Heart right ventricle (tissue), 16 donors: Measurements from ENCODE around the gene COL25A1. TPM values are rescaled to one million over a fixed set of nuclear protein-coding genes. Genes with fewer than 3 reads are reported as not detected.

Experiments
- ATAC-seq, 8 donors: fragments of 200-7000 bp; cut with Tn5 transposase; one replicate each; pipeline ENCODE4 v1.9.1; 2020; ENCODE audit warnings: mild to moderate bottlenecking in 8 of 8, moderate library complexity in 8 of 8, moderate number of reproducible peaks in 1 of 8
- DNase-seq, 2 donors: peaks; one replicate each; pipeline ENCODE4 v3.0.0-alpha.2; 2020
- H3K27ac ChIP-seq, 10 donors: fragments of 200-600 bp; sonication (generic) in 2 of 10; one replicate each; pipeline versions ENCODE4 v1.5.0 to v1.8.0; 2020 to 2022; ENCODE audit warnings: mild to moderate bottlenecking in 3 of 10
- H3K27me3 ChIP-seq, 7 donors: fragments of 200-600 bp; one replicate each; pipeline ENCODE4 v1.8.0; 2021 to 2022; ENCODE audit warnings: mild to moderate bottlenecking in 2 of 7
- H3K36me3 ChIP-seq, 9 donors: fragments of 200-600 bp; sonication (generic) in 1 of 9; one replicate each; pipeline versions ENCODE4 v1.5.0 to v1.8.0; 2020 to 2022; ENCODE audit warnings: mild to moderate bottlenecking in 2 of 9
- H3K4me1 ChIP-seq, 9 donors: fragments of 200-600 bp; sonication (generic) in 1 of 9; one replicate each; pipeline versions ENCODE4 v1.5.0 to v1.8.0; 2020 to 2022; ENCODE audit warnings: mild to moderate bottlenecking in 4 of 9
- H3K4me3 ChIP-seq, 10 donors: fragments of 200-600 bp; sonication (generic) in 2 of 10; one replicate each; pipeline versions ENCODE4 v1.5.0 to v1.8.0; 2020 to 2022; ENCODE audit warnings: mild to moderate bottlenecking in 7 of 10, moderate library complexity in 2 of 10
- H3K9me3 ChIP-seq, 11 donors: fragments of 200-600 bp in 10 of 11; sonication (generic) in 2 of 11; one replicate each; pipeline versions ENCODE4 v1.5.0 to v1.8.0; 2013 to 2022; ENCODE audit warnings: mild to moderate bottlenecking in 2 of 11, control low read depth in 1 of 11, moderate library complexity in 1 of 11
- WGBS, 2 donors: extraction: QIAGEN DNeasy Blood & Tissue Kit; methylation state at CpG; one replicate each; pipeline ENCODE4 v1.1.7; 2013; ENCODE audit warnings: inconsistent platforms in 1 of 2; 5-methylcytosine and 5-hydroxymethylcytosine counted together
- intact Hi-C, 10 donors: fragments of 100-400 bp; cut with DNase I; formaldehyde crosslinking; loops; one replicate each; pipeline versions ENCODE4 v1.11.1 to v1.14.2; 2022
- polyA plus RNA-seq, 2 donors: library from polyadenylated mRNA; stranded (reverse); fragments of 200-250 nt; gene quantifications; one replicate each; pipeline ENCODE4 v1.2.3, GENCODE V29; 2013
- total RNA-seq, 10 donors: library from RNA; stranded (reverse); fragmentation: NEBNext Ultra II Directional in 3 of 10; extraction: Animal tissue kit (Norgen Biotek cat#: 25700) in 3 of 10; gene quantifications; one replicate each; pipeline versions ENCODE4 v1.2.1 to v1.2.4, GENCODE V29; 2021 to 2023
- TF ChIP-seq, protein P1 (sequence below), 9 donors: fragments of 200-600 bp; sonication (generic) in 2 of 9; IDR thresholded peaks; one replicate each; pipeline versions ENCODE4 v1.5.0 to v1.8.0; 2021 to 2022; ENCODE audit warnings: antibody characterized with exemption in 9 of 9, mild to moderate bottlenecking in 5 of 9, moderate library complexity in 1 of 9
- donor health status: Arrhythmogenic right ventricular cardiomyopathy.
- donor health status: ischemic (EF 13 %, LVEDD 7.1; RV severe dilation, severe dysfunction).
- donor health status: healthy with polysubstance abuse.
- donor health status: DM: no; HTN: yes; CAD: no.
- donor health status: DM: no; HTN: no; CAD: no.
- donor health status: ischemic (EF 25% LVEDD 6.9; RV normal size, moderate dysfunction).
- donor health status: ischemic (EF 25% LVEDD 5.7; RV mildly dilated, moderate dysfunction).
- donor health status: healthy.
- donor health status: DM: yes; HTN: yes; CAD: no.
- donor health status: Ischemic cardiomyopathy.
- donor health status: ischemic (EF 35%, LVEDD 5.7; RV mildly dilated, moderate dysfunction).
- donor health status: nonischemic (EF 11% LVEDD 7.7; RV severe dilation, severe dysfunction).
- donor health status: DM: yes; HTN: yes; CAD: no.
- donor health status: PGD.
- donor health status: ischemic (EF 29% LVEDD 5.4; RV normal size, mild dysfunction).
- donor health status: nonischemic (EF 23%, LVEDD 6.1; RV moderate dilation, normal function).

The COL25A1 gene
- total and polyA plus RNA-seq, 12 donors: 0.07 to 1.2 (median 0.41) TPM

- intact Hi-C loops: no loop called here
- H3K9me3 ChIP-seq: peaks cover 0 to 6% (median 0%) of the 10 kb centered on the region in 11 donors
- H3K4me3 ChIP-seq: no peak overlapping the region
- no peak overlapping the region for H3K27ac ChIP-seq
- TF ChIP-seq, protein P1, sequence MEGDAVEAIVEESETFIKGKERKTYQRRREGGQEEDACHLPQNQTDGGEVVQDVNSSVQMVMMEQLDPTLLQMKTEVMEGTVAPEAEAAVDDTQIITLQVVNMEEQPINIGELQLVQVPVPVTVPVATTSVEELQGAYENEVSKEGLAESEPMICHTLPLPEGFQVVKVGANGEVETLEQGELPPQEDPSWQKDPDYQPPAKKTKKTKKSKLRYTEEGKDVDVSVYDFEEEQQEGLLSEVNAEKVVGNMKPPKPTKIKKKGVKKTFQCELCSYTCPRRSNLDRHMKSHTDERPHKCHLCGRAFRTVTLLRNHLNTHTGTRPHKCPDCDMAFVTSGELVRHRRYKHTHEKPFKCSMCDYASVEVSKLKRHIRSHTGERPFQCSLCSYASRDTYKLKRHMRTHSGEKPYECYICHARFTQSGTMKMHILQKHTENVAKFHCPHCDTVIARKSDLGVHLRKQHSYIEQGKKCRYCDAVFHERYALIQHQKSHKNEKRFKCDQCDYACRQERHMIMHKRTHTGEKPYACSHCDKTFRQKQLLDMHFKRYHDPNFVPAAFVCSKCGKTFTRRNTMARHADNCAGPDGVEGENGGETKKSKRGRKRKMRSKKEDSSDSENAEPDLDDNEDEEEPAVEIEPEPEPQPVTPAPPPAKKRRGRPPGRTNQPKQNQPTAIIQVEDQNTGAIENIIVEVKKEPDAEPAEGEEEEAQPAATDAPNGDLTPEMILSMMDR (IDR thresholded peaks at IDR 0.05): no peak
- 75 to 83% methylated on average over 2 of the region's 2 CpGs for WGBS, 2 donors
- H3K4me1 ChIP-seq: peaks cover 0 to 15% (median 5%) of the 10 kb centered on the region in 9 donors
- H3K36me3 ChIP-seq: no peaks in the 10 kb centered on the region
- no peaks in the 10 kb centered on the region for H3K27me3 ChIP-seq
- ATAC-seq (no peak), DNase-seq (no peak)
Observed at GRCh38 chr4:109007976-109008375, 294.5 kb downstream of the COL25A1 start.

GRCh38 chr4:109005523-109005922 is 296.9 kb downstream of the COL25A1 start:
- intact Hi-C loops: no loop called here
- Histone ChIP-seq H3K27ac (no peak overlapping the region), H3K27me3 (no peaks in the 10 kb centered on the region), H3K4me1 (peaks cover 0 to 7% (median 5%) of the 10 kb centered on the region in 9 donors), H3K36me3 (no peaks in the 10 kb centered on the region), H3K4me3 (no peak overlapping the region), H3K9me3 (peaks cover 0 to 6% (median 0%) of the 10 kb centered on the region in 11 donors)
- WGBS, 2 donors: 86 to 95% methylated on average over 1 of the region's 1 CpG
- TF ChIP-seq, protein P1 (IDR thresholded peaks at IDR 0.05): no peak
- no peak for ATAC-seq
- DNase-seq: no peak

- no peak overlapping the region for H3K27ac ChIP-seq
- DNase-seq (no peak), ATAC-seq (no peak)
- intact Hi-C loops: no loop called here
- H3K27me3 ChIP-seq: no peaks in the 10 kb centered on the region
- no peaks in the 10 kb centered on the region for H3K4me1 ChIP-seq
- peaks cover 0 to 6% (median 0%) of the 10 kb centered on the region in 11 donors for H3K9me3 ChIP-seq
- TF ChIP-seq, protein P1 (IDR thresholded peaks at IDR 0.05): no peak
- WGBS, 2 donors: 77 to 78% methylated on average over 4 of the region's 4 CpGs
- no peaks in the 10 kb centered on the region for H3K36me3 ChIP-seq
- no peak overlapping the region for H3K4me3 ChIP-seq
Observed at GRCh38 chr4:109004418-109004817, 298.0 kb downstream of the COL25A1 start.

GRCh38 chr4:109003964-109004363 is 298.5 kb downstream of the COL25A1 start:
- Histone ChIP-seq H3K9me3 (peaks cover 0 to 6% (median 0%) of the 10 kb centered on the region in 11 donors), H3K4me3 (no peak overlapping the region), H3K4me1 (no peaks in the 10 kb centered on the region), H3K36me3 (no peaks in the 10 kb centered on the region), H3K27ac (no peak overlapping the region), H3K27me3 (no peaks in the 10 kb centered on the region)
- intact Hi-C loops: no loop called here
- DNase-seq (no peak), ATAC-seq (no peak)
- TF ChIP-seq, protein P1 (IDR thresholded peaks at IDR 0.05): no peak
- 89 to 91% methylated on average over 2 of the region's 2 CpGs for WGBS, 2 donors
